Peyer's patch (tissue), 4 donors: ENCODE data around the gene LINC00237.

Source experiments
- CTCF ChIP-seq, 6 experiments: fragments of 450-650 bp in 4 of 6; fragments of 200-600 bp in 2 of 6; sonication (generic) in 1 of 6; IDR thresholded peaks; one replicate each; pipeline ENCODE4 v1.5.1; 2017 to 2019; ENCODE audit warnings: antibody characterized with exemption in 6 of 6, mild to moderate bottlenecking in 3 of 6, moderate library complexity in 1 of 6
- POLR2A ChIP-seq, 2 donors: fragments of 450-650 bp; IDR thresholded peaks; one replicate each; pipeline ENCODE4 v1.5.1; 2017; ENCODE audit warnings: antibody characterized with exemption in 2 of 2, mild to moderate bottlenecking in 2 of 2, moderate library complexity in 2 of 2

- no peak for TF ChIP-seq CTCF (IDR thresholded peaks at IDR 0.05)
- TF ChIP-seq POLR2A (IDR thresholded peaks at IDR 0.05): no peak
Observed at GRCh38 chr20:21146215-21146614, 40.1 kb upstream of the LINC00237 start.
